ENCODE data around the gene TLR9. TPM values are rescaled to one million over a fixed set of nuclear protein-coding genes. Genes with fewer than 3 reads are reported as not detected.

The TLR9 gene
- total RNA-seq, 5 donors from 2014 or later (not counting 1 experiment from before 2014, with no cell fraction given) = 0.54 to 2.9 (median 2.1) TPM; not detected in 1

DNA sequence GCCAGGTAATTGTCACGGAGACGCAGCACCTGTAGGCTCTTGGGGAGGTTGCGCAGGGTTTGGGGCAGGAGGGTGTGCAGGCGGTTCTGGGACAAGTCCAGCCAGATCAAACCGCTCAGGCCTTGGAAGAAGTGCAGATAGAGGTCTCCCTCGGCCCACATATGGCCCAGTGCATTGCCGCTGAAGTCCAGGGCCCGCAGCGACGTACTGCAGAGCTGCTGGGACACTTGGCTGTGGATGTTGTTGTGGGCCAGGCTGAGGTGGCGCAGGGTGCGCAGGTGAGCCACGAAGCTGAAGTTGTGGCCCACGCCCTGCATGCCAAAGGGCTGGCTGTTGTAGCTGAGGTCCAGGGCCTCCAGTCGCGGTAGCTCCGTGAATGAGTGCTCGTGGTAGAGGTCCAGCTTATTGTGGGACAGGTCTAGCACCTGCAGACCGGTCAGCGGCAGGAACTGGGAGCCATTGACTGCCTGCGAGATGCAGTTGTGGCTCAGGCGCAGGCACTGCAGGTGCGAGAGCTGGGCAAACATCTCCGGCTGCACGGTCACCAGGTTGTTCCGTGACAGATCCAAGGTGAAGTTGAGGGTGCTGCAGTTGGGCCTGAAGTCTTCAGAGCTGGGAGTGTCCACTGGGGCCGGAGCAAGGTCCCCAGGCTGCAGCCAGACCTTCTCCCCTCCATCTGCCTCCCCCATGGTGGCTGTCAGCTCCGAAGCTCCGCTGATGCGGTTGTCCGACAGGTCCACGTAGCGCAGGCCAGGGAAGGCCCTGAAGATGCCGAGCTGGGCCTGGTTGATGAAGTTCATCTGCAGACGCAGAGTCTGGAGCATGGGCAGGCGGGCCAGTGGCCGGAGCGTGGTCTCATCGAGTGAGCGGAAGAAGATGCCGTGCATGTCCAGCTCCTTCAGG, 2.9 kb downstream of the TLR9 start:
- DNase-seq = no peak
- ATAC-seq (replicated peaks in 1 of 4) = no peak
- Histone ChIP-seq H3K36me3 (ENCODE audit: control insufficient read depth in 2 of 2, extremely low read depth in 1 of 2, insufficient read depth in 1 of 2, low read length in 1 of 2) (peaks cover 0 to 2% of the 10 kb centered on the region in 2 donors), H3K9me3 (no peaks in the 10 kb centered on the region), H3K27me3 (replicated peaks in 1 of 2; ENCODE audit: control insufficient read depth in 2 of 2, extremely low read depth in 1 of 2, insufficient read depth in 2 of 2, low read length in 1 of 2) (no peaks in the 10 kb centered on the region), H3K27ac (ENCODE audit: low read length) (peak overlapping the region; percentile 77), H3K4me3 (ENCODE audit: control insufficient read depth in 1 of 2, extremely low read depth in 1 of 2, low read length in 1 of 2) (peak overlapping the region; percentile 39 to 48), H3K4me1 (ENCODE audit: control insufficient read depth in 1 of 2, extremely low read depth in 1 of 2, insufficient read depth in 2 of 2, low read length in 2 of 2) (peaks cover 50 to 90% of the 10 kb centered on the region in 2 experiments)
- Mint-ChIP-seq H3K4me1 (peaks cover 86 to 97% (median 94%) of the 10 kb centered on the region in 3 donors), H3K36me3 (no peaks in the 10 kb centered on the region), H3K9me3 (no peaks in the 10 kb centered on the region), H3K4me3 (peak overlapping the region; percentile 69 to 83 (median 78)), H3K27me3 (no peaks in the 10 kb centered on the region), H3K27ac (peak overlapping the region; percentile 92)
- ChIA-PET CTCF (interaction anchor here (0.5 to 3.8 kb wide), 10 partner anchors 9 to 247 kb away, joined by 3 to 48 read pairs (median 4); partner anchors contain the start of gene WDR82 (in 1 of the 2)), POLR2A (no interaction called here)
- WGBS (ENCODE audit: insufficient coverage) = 86% methylated on average over 37 of the region's 41 CpGs

DNA sequence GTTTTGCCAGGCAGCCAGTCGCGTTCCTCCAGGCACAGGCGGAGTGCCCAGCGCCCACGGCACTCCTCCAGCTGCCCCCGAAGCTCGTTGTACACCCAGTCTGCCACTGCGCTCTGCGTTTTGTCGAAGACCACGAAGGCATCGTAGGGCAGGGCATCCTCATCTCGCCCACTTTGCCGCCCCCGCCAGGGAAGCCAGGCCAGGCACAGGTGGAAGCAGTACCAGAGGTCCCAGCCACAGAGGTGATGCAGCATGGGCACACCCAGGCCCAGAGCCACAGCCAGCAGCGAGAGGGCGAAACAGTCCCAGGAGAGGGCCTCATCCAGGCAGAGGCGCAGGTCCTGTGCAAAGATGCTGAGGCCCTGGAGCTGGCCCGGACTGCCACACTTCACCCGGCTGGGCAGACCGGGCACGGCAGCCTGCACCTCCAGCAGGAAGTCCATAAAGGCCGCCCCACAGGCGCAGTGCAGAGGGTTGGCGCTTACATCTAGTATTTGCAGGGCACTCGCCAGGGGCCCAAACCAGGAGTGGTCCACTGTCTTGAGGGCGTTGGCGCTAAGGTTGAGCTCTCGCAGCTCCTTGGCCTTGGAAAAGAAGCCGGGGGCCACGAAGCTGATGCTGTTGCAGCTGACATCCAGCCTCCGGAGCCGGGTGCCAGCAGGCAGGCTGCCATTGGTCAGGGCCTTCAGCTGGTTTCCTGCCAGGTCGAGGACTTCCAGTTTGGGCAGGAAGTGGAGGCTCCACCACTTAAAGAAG, 3.7 kb downstream of the TLR9 start:
- Mint-ChIP-seq H3K36me3 (peaks cover 2% of the 10 kb centered on the region), H3K4me3 (peak overlapping the region; percentile 69 to 83 (median 78)), H3K9me3 (no peaks in the 10 kb centered on the region), H3K27ac (peak overlapping the region; percentile 92), H3K4me1 (peaks cover 92 to 98% (median 94%) of the 10 kb centered on the region in 3 donors), H3K27me3 (no peaks in the 10 kb centered on the region)
- WGBS (ENCODE audit: insufficient coverage) = 60% methylated on average over 34 of the region's 34 CpGs
- ChIA-PET POLR2A (no interaction called here), CTCF (interaction anchor here (0.5 to 3.8 kb wide), 13 partner anchors 9 to 329 kb away, joined by 3 to 48 read pairs (median 5); partner anchors contain the start of gene WDR82 (in 1 of the 2))
- peaks cover 58 to 98% of the 10 kb centered on the region in 2 experiments for H3K4me1 ChIP-seq (ENCODE audit: control insufficient read depth in 1 of 2, extremely low read depth in 1 of 2, insufficient read depth in 2 of 2, low read length in 2 of 2)
- no peaks in the 10 kb centered on the region for H3K27me3 ChIP-seq (replicated peaks in 1 of 2; ENCODE audit: control insufficient read depth in 2 of 2, extremely low read depth in 1 of 2, insufficient read depth in 2 of 2, low read length in 1 of 2)
- H3K9me3 ChIP-seq = no peaks in the 10 kb centered on the region
- peak overlapping the region; percentile 77 for H3K27ac ChIP-seq (ENCODE audit: low read length)
- ATAC-seq (replicated peaks in 1 of 4) (peak; percentile 66 to 73 (median 70)), DNase-seq (peak; percentile 55 to 80 (median 67))
- peak overlapping the region; percentile 39 to 48 for H3K4me3 ChIP-seq (ENCODE audit: control insufficient read depth in 1 of 2, extremely low read depth in 1 of 2, low read length in 1 of 2)
- peaks cover 0 to 2% of the 10 kb centered on the region in 2 donors for H3K36me3 ChIP-seq (ENCODE audit: control insufficient read depth in 2 of 2, extremely low read depth in 1 of 2, insufficient read depth in 1 of 2, low read length in 1 of 2)

DNA sequence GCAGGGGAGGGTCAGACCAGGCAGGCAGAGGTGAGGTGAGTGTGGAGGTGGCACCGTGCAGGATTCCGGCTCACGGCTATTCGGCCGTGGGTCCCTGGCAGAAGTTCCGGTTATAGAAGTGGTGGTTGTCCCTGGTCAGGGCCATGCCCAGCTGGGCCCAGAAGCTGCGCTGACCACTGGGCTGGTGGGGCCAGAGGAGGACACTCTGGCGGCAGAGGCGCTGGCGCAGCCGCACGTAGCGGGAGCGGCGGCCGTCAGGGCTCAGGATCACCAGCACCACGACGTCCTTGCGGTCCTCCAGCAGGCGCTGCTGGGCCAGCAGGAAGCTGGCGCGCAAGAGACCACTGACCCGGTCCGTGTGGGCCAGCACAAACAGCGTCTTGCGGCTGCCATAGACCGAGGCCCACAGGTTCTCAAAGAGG, 4.3 kb downstream of the TLR9 start:
- DNase-seq (no peak), ATAC-seq (replicated peaks in 1 of 4) (no peak)
- POLR2A ChIA-PET = interaction anchor here in 1 of 2 donors (1.0 kb wide), 1 partner anchor 18 kb away, joined by 3 read pairs; no protein-coding TSS in a partner anchor
- CTCF ChIA-PET = interaction anchor here (0.5 to 3.8 kb wide), 12 partner anchors 9 to 329 kb away, joined by 3 to 48 read pairs (median 4); partner anchors contain the start of gene WDR82 (in 1 of the 2)
- H3K36me3 ChIP-seq (ENCODE audit: control insufficient read depth in 2 of 2, extremely low read depth in 1 of 2, insufficient read depth in 1 of 2, low read length in 1 of 2) = peaks cover 0 to 2% of the 10 kb centered on the region in 2 donors
- H3K27ac ChIP-seq (ENCODE audit: low read length) = peak overlapping the region; percentile 6
- H3K9me3 ChIP-seq = no peaks in the 10 kb centered on the region
- peaks cover 56 to 99% of the 10 kb centered on the region in 2 experiments for H3K4me1 ChIP-seq (ENCODE audit: control insufficient read depth in 1 of 2, extremely low read depth in 1 of 2, insufficient read depth in 2 of 2, low read length in 2 of 2)
- H3K27ac Mint-ChIP-seq = peak overlapping the region; percentile 92
- no peaks in the 10 kb centered on the region for H3K27me3 Mint-ChIP-seq
- peaks cover 5% of the 10 kb centered on the region for H3K36me3 Mint-ChIP-seq
- H3K4me3 Mint-ChIP-seq = peak overlapping the region; percentile 69 to 83 (median 78)
- H3K4me1 Mint-ChIP-seq = peaks cover 91 to 98% (median 94%) of the 10 kb centered on the region in 3 donors
- H3K27me3 ChIP-seq (replicated peaks in 1 of 2; ENCODE audit: control insufficient read depth in 2 of 2, extremely low read depth in 1 of 2, insufficient read depth in 2 of 2, low read length in 1 of 2) = no peaks in the 10 kb centered on the region
- no peak overlapping the region for H3K4me3 ChIP-seq (ENCODE audit: control insufficient read depth in 1 of 2, extremely low read depth in 1 of 2, low read length in 1 of 2)
- 97% methylated on average over 27 of the region's 27 CpGs for WGBS (ENCODE audit: insufficient coverage)
- H3K9me3 Mint-ChIP-seq = no peaks in the 10 kb centered on the region

DNA sequence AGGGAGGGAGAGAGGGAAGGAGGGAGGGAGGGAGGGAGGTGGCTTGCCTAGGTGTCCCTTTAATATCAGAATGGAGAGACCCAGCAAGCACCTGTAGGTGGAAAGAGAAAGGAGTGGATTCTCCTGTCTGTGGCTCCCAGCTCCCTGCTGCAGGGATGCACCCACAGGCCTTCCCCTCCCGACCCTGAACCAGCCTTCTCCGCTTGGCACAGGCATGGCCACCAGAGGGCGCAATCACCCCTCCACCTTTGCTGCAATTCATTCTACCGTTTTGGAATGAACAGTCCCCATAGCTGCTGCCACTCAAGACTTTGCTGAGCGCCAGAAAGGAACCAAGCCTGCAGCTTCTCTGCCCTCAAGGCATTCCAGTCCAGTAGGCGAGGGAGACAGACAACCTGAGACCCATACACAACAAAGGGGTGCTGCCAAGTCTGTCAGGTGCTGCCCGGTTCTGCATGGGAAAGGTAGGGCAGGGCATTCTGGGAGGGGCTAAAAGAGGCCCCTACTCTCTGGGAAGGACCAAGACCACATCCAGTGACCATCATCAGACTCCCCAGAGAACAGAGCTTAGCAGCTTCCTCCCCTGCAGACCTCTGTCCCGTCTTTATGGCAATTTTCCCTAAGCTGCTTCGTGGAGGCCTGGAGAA, 4.9 kb downstream of the TLR9 start:
- Histone ChIP-seq H3K36me3 (ENCODE audit: control insufficient read depth in 2 of 2, extremely low read depth in 1 of 2, insufficient read depth in 1 of 2, low read length in 1 of 2) (peaks cover under 1 to 2% of the 10 kb centered on the region in 2 donors), H3K27ac (ENCODE audit: low read length) (peak overlapping the region; percentile 6)

DNA sequence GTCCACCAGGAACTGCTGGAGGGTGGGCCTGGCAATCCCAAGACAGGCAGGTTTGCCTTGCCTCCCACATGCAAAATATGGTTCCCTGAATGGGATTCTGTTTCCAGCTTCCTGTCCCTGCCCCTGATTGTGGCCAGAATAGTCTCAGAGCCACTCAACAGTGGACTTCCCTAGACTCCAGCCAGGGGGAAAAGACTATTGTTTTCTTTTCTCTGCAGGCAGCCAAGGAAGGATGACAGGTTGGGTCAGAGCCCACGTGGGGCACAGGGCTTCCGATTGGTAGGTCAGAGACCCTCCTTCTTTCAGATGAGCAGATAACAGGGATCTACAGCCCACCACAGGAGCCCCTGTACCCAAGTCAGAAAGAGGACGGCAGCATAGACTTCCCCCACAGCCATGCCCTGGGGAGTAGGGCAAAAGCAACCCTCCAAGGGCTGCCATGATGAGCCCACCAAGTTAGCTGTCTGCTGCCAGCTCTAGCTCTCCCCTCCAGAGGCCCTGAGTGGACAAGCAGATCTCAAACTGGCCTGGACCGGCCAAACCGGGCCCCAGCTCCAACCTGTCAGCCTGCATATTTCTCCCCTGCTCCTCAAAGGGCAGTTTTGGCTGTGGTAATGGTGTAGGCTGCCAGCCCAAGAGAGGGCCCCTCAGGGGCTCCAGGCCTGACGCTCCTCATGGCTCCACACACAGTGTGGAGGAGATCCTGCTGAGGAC, 6.4 kb downstream of the TLR9 start:
- DNase-seq = no peak
- Mint-ChIP-seq H3K27ac (peak overlapping the region; percentile 97 to 98), H3K27me3 (no peaks in the 10 kb centered on the region), H3K36me3 (peaks cover 19% of the 10 kb centered on the region), H3K9me3 (no peaks in the 10 kb centered on the region), H3K4me1 (peaks cover 82 to 89% (median 88%) of the 10 kb centered on the region in 3 donors), H3K4me3 (peak overlapping the region in 2 of 3 donors; percentile 13 to 83)
- POLR2A ChIA-PET = interaction anchor here in 1 of 2 donors (0.6 kb wide), 1 partner anchor 239 kb away, joined by 3 read pairs; no protein-coding TSS in a partner anchor
- CTCF ChIA-PET = interaction anchor here (0.6 to 3.8 kb wide), 14 partner anchors 12 to 173 kb away, joined by 3 to 48 read pairs (median 4); partner anchors contain the start of gene WDR82 (in 1 of the 2)
- ATAC-seq (replicated peaks in 1 of 4) = no peak
- Histone ChIP-seq H3K4me3 (ENCODE audit: control insufficient read depth in 1 of 2, extremely low read depth in 1 of 2, low read length in 1 of 2) (no peak overlapping the region), H3K36me3 (ENCODE audit: control insufficient read depth in 2 of 2, extremely low read depth in 1 of 2, insufficient read depth in 1 of 2, low read length in 1 of 2) (peaks cover 0 to 15% of the 10 kb centered on the region in 2 donors), H3K27ac (ENCODE audit: low read length) (peak overlapping the region; percentile 71), H3K4me1 (ENCODE audit: control insufficient read depth in 1 of 2, extremely low read depth in 1 of 2, insufficient read depth in 2 of 2, low read length in 2 of 2) (peaks cover 46 to 90% of the 10 kb centered on the region in 2 experiments), H3K27me3 (replicated peaks in 1 of 2; ENCODE audit: control insufficient read depth in 2 of 2, extremely low read depth in 1 of 2, insufficient read depth in 2 of 2, low read length in 1 of 2) (no peaks in the 10 kb centered on the region), H3K9me3 (no peaks in the 10 kb centered on the region)
- WGBS (ENCODE audit: insufficient coverage) = 90% methylated on average over 3 of the region's 6 CpGs

More for the DNA sequence above, 4.9 kb downstream of the TLR9 start:
- peak overlapping the region; percentile 21 to 83 (median 32) for H3K4me3 Mint-ChIP-seq
- WGBS (ENCODE audit: insufficient coverage) = 16% methylated on average over 5 of the region's 9 CpGs
- peak; percentile 62 to 92 (median 85) for DNase-seq
- peak overlapping the region; percentile 61 to 85 for H3K27ac Mint-ChIP-seq
- no peaks in the 10 kb centered on the region for H3K27me3 Mint-ChIP-seq
- ATAC-seq (replicated peaks in 1 of 4) = peak; percentile 45 to 69 (median 57)
- Histone ChIP-seq H3K4me3 (ENCODE audit: control insufficient read depth in 1 of 2, extremely low read depth in 1 of 2, low read length in 1 of 2) (no peak overlapping the region), H3K4me1 (ENCODE audit: control insufficient read depth in 1 of 2, extremely low read depth in 1 of 2, insufficient read depth in 2 of 2, low read length in 2 of 2) (peaks cover 50 to 99% of the 10 kb centered on the region in 2 experiments), H3K27me3 (replicated peaks in 1 of 2; ENCODE audit: control insufficient read depth in 2 of 2, extremely low read depth in 1 of 2, insufficient read depth in 2 of 2, low read length in 1 of 2) (no peaks in the 10 kb centered on the region), H3K9me3 (no peaks in the 10 kb centered on the region)
- H3K4me1 Mint-ChIP-seq = peaks cover 89 to 96% (median 93%) of the 10 kb centered on the region in 3 donors
- peaks cover 7% of the 10 kb centered on the region for H3K36me3 Mint-ChIP-seq
- POLR2A ChIA-PET = interaction anchor here in 1 of 2 donors (1.0 kb wide), 1 partner anchor 19 kb away, joined by 3 read pairs; no protein-coding TSS in a partner anchor
- no peaks in the 10 kb centered on the region for H3K9me3 Mint-ChIP-seq
- CTCF ChIA-PET = interaction anchor here (0.6 to 3.8 kb wide), 18 partner anchors 8 to 625 kb away, joined by 3 to 48 read pairs (median 4); partner anchors contain the start of gene WDR82 (in 1 of the 2)
